Activated naive CD4-positive, alpha-beta T cell treated with anti-CD3 and anti-CD28 coated beads, Interleukin-2, amount 50 U/mL, for 24 hours (primary cell): ENCODE measurements around the gene SOHLH2.

Source experiments
- H3K27ac Mint-ChIP-seq: one replicate; pipeline ENCODE4 v1.8.0; 2021; ENCODE audit warnings: mild to moderate bottlenecking, mixed read lengths
- H3K27me3 Mint-ChIP-seq: one replicate; pipeline ENCODE4 v1.8.0; 2021; ENCODE audit warnings: mixed read lengths
- H3K36me3 Mint-ChIP-seq: one replicate; pipeline ENCODE4 v1.8.0; 2021; ENCODE audit warnings: mixed read lengths
- H3K4me1 Mint-ChIP-seq: one replicate; pipeline ENCODE4 v1.8.0; 2021; ENCODE audit warnings: mixed read lengths
- H3K4me3 Mint-ChIP-seq: one replicate; pipeline ENCODE4 v1.8.0; 2021; ENCODE audit warnings: mild to moderate bottlenecking, mixed read lengths
- H3K9me3 Mint-ChIP-seq: one replicate; pipeline ENCODE4 v1.8.0; 2021; ENCODE audit warnings: mixed read lengths

Gene SOHLH2

GRCh38 chr13:36157480-36157879, 56.9 kb downstream of the SOHLH2 start:
- Mint-ChIP-seq H3K9me3 (peaks cover 12% of the 10 kb centered on the region), H3K4me1 (no peaks in the 10 kb centered on the region), H3K27me3 (peaks cover 12% of the 10 kb centered on the region), H3K27ac (no peak overlapping the region), H3K4me3 (no peak overlapping the region), H3K36me3 (peaks cover 4% of the 10 kb centered on the region)

GRCh38 chr13:36154567-36155291, 59.6 kb downstream of the SOHLH2 start:
- Mint-ChIP-seq H3K27ac (no peak overlapping the region), H3K36me3 (peaks cover 4% of the 10 kb centered on the region), H3K4me3 (no peak overlapping the region), H3K27me3 (peaks cover 12% of the 10 kb centered on the region), H3K9me3 (peaks cover 10% of the 10 kb centered on the region), H3K4me1 (no peaks in the 10 kb centered on the region)

DNA sequence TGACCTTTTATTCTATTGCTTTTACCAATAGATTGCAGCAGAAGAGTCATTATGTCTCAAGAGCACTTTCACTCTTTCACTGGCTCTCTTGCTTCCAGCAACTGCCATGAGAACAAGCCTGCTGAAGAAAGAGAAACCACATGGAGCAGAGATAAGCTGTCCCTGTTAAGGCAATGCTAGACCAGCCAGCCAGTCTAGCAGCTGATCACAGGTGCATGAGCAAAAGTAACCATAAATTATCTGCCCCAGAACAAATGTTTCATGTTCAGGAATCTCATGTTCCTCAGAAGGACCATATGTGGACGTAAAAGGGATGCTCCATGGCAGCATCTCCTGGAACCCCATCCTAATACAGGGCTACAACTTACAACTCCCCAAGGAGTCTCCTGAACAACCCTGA, 62.8 kb downstream of the SOHLH2 start:
- Mint-ChIP-seq H3K4me3 (no peak overlapping the region), H3K9me3 (peaks cover 17% of the 10 kb centered on the region), H3K27me3 (peaks cover 12% of the 10 kb centered on the region), H3K36me3 (peaks cover 4% of the 10 kb centered on the region), H3K27ac (no peak overlapping the region), H3K4me1 (no peaks in the 10 kb centered on the region)

DNA sequence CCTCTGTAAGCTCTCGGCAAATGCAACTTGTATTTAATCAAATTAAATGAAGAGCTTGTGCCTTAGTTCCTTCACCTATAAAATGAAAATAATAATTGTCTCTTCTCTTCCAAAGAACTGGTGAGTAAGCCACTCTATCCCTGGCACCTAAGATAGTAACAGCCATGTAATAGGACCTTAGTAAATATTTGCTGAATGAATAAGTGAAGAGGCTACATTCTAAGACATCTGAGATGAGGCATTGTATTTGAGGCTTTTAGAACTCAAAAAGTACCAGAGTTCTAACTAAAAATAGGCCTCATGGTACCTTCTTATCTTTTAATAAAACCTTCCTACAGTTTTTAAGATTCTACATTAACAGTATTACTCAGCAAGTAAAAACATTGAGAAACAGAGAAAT, 65.9 kb downstream of the SOHLH2 start:
- Mint-ChIP-seq H3K9me3 (peaks cover 14% of the 10 kb centered on the region), H3K27ac (no peak overlapping the region), H3K4me3 (no peak overlapping the region), H3K36me3 (no peaks in the 10 kb centered on the region), H3K27me3 (peaks cover 3% of the 10 kb centered on the region), H3K4me1 (no peaks in the 10 kb centered on the region)

GRCh38 chr13:36147330-36147729, 67.0 kb downstream of the SOHLH2 start:
- no peak overlapping the region for H3K27ac Mint-ChIP-seq
- H3K4me1 Mint-ChIP-seq: no peaks in the 10 kb centered on the region
- no peaks in the 10 kb centered on the region for H3K36me3 Mint-ChIP-seq
- H3K9me3 Mint-ChIP-seq: peaks cover 14% of the 10 kb centered on the region
- H3K4me3 Mint-ChIP-seq: no peak overlapping the region
- no peaks in the 10 kb centered on the region for H3K27me3 Mint-ChIP-seq

DNA sequence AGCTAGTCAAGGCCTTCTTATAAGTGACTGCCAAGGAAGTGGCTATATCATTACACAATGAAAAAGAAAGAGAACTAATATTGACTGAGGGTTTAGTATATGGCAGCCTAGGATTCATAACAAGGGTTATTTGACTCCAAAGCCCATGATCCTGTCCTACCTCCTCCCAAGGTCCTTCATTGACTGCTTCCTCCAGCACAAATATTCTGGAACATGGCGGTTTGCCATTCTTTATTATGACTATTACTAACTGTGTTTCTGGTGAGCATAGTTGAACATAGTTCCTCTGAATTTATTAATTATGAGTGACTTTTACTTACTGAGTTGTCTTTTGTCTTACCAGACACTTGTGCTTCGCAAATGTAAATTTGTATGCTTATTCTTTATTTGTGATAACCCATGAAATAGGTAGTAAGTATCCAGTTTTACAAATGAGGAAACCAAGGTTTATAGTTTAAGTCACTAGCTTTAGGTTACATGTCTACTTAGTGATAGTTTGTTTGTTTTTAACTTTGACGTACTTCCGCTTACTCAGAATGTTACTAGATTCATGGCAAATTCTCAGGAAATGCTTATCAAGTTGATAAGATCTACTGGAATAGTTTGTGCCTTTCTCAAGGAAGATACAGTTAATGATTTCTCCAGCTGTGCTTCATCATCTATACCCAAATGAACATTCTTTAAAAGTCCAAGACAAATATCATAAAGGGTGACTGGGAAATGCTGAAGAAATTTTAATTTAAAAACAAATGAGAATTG, 67.7 kb downstream of the SOHLH2 start:
- no peaks in the 10 kb centered on the region for H3K36me3 Mint-ChIP-seq
- no peak overlapping the region for H3K27ac Mint-ChIP-seq
- no peaks in the 10 kb centered on the region for H3K27me3 Mint-ChIP-seq
- no peaks in the 10 kb centered on the region for H3K4me1 Mint-ChIP-seq
- no peak overlapping the region for H3K4me3 Mint-ChIP-seq
- peaks cover 14% of the 10 kb centered on the region for H3K9me3 Mint-ChIP-seq

DNA sequence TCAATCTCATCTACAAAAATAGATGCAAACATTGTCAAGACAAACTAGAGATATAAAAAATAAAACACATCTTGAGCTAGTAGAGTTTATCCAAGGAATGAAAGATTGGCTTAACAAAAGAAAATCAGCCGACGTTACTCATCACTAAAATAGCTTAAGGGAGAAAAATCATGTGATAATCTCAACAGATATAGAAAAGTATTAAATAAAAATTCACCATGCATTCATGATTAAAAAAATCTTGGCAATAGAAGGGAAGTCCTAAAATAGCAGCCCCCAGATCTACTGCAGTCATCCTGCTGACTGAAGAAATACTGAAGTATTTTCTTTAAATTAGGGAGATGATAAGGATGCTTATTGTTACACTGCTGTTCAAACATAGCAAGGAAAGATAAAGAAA, 70.6 kb downstream of the SOHLH2 start:
- H3K27me3 Mint-ChIP-seq: peaks cover 2% of the 10 kb centered on the region
- H3K4me1 Mint-ChIP-seq: no peaks in the 10 kb centered on the region
- peaks cover 9% of the 10 kb centered on the region for H3K9me3 Mint-ChIP-seq
- H3K27ac Mint-ChIP-seq: no peak overlapping the region
- no peaks in the 10 kb centered on the region for H3K36me3 Mint-ChIP-seq
- no peak overlapping the region for H3K4me3 Mint-ChIP-seq

DNA sequence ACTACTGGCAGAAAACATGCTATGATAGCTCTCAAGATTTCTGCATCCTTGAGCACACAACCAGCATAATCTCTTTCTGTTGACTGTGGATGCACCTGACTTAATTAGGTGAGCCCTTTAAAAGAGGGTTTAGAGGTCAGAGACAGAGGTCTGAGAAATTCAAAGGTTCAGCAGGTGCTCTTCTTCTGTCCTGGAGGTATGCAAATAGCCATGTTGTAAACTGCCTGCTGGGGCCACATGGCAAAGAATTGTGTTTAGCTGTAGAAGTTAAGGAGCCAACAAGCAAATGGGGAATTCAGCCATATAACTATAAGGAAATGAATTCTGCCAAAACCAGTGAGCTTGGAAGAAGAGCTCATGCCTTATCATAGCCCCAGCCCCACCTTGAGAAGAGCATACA, 71.6 kb downstream of the SOHLH2 start:
- Mint-ChIP-seq H3K4me1 (no peaks in the 10 kb centered on the region), H3K36me3 (no peaks in the 10 kb centered on the region), H3K4me3 (no peak overlapping the region), H3K27me3 (peaks cover 4% of the 10 kb centered on the region), H3K27ac (no peak overlapping the region), H3K9me3 (peaks cover 4% of the 10 kb centered on the region)

GRCh38 chr13:36135876-36136275, 78.5 kb downstream of the SOHLH2 start:
- Mint-ChIP-seq H3K9me3 (peaks cover 5% of the 10 kb centered on the region), H3K36me3 (no peaks in the 10 kb centered on the region), H3K27ac (no peak overlapping the region), H3K27me3 (peaks cover 20% of the 10 kb centered on the region), H3K4me1 (no peaks in the 10 kb centered on the region), H3K4me3 (no peak overlapping the region)

DNA sequence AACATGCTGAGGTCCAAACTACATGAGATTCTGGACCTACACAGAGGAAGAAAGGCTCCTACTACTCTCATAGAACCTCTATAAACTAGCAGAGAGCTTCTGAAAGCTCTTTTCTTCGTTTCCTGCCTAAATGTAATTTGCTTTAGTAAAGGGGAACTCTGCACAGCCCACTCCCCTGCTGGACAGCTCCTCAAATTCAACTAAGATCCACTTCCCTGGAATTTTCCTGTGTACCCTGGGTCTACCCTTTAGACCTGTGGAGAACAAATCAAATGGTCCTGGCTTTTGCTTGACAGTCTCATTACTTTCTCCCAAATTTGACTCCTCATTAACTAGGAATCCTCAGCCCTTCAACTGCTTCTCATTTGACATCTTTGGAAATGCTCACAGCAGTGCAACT, 79.7 kb downstream of the SOHLH2 start:
- H3K36me3 Mint-ChIP-seq: no peaks in the 10 kb centered on the region
- H3K9me3 Mint-ChIP-seq: peaks cover 5% of the 10 kb centered on the region
- H3K27ac Mint-ChIP-seq: no peak overlapping the region
- H3K4me3 Mint-ChIP-seq: no peak overlapping the region
- H3K27me3 Mint-ChIP-seq: peaks cover 23% of the 10 kb centered on the region
- H3K4me1 Mint-ChIP-seq: no peaks in the 10 kb centered on the region

DNA sequence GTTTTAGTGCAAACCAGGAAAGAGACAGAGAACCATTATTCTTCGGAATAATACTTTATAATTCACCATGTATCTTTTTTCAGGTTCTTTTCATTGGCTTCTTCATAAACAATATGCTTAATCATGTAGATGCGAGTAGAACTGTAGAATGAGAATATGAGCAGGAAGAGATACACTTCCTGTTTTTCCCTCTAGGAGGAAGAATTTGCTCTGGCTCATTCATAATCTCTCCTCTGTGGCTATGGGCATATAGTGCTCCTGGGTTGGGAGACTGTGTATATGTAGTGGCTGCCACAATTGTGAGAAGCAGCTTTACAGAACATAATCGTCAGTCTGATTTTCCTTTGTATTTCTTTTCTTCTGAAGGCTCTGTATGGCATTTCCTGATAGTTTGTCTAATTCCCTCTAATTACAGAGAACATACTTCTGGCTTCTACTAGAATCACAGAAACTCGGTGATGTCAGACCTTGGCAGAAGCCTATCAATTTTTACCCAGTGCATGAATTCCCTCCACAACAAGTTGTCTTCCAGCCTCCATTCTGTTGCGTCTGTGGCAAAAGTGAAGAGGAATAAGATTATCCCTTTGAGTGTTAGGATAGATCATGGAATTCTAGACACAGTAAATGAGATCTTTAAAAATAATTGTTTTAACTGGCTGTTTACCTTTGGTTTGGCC, 80.3 kb downstream of the SOHLH2 start:
- Mint-ChIP-seq H3K9me3 (peaks cover 5% of the 10 kb centered on the region), H3K4me3 (no peak overlapping the region), H3K36me3 (no peaks in the 10 kb centered on the region), H3K27ac (no peak overlapping the region), H3K27me3 (peaks cover 23% of the 10 kb centered on the region), H3K4me1 (no peaks in the 10 kb centered on the region)

DNA sequence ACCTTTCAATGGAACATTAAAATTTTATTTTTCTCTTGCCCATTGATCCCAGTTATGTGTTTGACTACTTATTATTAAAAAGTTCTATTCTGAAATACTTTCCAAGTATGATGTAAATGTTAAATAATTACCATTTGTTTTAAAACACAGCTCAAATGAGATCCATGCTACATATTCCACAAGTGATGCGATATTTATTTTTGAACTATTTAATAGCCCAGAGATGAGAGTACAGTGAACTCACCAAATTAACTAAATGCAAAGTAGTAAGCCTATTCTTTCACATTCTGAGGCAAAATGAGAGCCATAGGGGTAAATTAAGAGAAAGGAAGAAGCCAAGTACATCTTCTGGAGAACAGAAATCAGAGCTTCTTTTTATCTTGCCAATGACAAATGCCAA, 82.0 kb downstream of the SOHLH2 start:
- Mint-ChIP-seq H3K36me3 (no peaks in the 10 kb centered on the region), H3K4me1 (no peaks in the 10 kb centered on the region), H3K27me3 (peaks cover 25% of the 10 kb centered on the region), H3K4me3 (no peak overlapping the region), H3K27ac (no peak overlapping the region), H3K9me3 (peaks cover 5% of the 10 kb centered on the region)

DNA sequence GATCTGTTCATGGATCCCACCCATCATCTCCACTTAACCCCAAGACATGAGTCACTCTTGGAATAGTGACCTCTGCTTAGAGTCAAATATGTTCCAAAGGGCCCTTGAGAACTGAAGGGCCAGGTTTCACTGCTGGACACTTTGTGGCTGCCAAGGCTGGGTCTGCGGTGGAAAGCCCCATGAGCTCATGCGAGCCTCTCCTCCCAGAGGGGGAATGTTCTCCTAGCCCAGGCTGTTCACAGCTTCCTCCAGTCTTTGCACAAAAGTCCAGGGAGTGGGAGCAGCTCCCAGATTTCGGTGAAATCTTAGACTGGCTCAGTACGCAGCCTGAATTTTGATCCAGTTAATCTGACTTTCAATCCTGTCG, 82.4 kb downstream of the SOHLH2 start:
- H3K9me3 Mint-ChIP-seq: peaks cover 5% of the 10 kb centered on the region
- H3K27me3 Mint-ChIP-seq: peaks cover 25% of the 10 kb centered on the region
- no peaks in the 10 kb centered on the region for H3K36me3 Mint-ChIP-seq
- no peak overlapping the region for H3K27ac Mint-ChIP-seq
- no peak overlapping the region for H3K4me3 Mint-ChIP-seq
- no peaks in the 10 kb centered on the region for H3K4me1 Mint-ChIP-seq

DNA sequence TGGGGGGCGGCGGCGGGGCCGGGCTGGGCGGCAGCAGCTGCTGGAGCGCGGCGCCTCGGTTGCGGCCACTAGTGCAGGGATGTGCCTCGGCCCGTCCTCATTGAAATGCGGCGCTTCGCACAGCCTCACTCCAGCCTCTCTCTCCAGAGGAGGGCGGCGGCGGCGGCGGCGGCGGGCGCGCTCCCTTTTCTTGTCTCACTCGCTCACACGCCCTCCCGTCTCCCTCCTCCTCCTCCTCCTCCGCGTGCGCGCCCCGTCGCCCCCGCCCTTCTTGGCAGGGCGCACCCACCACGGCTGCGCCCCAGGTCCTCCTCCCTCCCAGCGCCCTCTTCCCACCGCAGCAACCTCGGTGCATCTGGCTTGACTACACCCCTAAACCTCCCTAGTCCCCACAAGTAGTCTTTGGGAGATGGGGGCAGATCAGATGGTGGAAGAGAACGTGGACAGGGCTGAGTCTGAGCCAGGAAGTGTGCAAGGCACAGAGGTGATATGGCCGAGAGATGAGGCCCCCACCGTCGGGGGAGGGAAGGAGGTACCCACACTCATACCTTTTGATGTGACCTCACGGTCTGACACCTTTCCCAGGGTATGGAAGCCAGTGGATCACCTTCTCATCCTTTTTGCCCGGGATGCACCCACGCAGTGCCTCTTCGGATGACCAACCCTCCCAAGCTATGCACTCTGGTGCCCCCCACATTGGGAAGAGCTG, 83.0 kb downstream of the SOHLH2 start, which contains the start of gene DCLK1:
Gene DCLK1 (minus strand): TSS at position 161 of the 709 bp plus-strand sequence.
- Mint-ChIP-seq H3K27ac (no peak within 1 kb of the TSS), H3K36me3 (no peaks in the 10 kb centered on the region), H3K9me3 (peaks cover 5% of the 10 kb centered on the region), H3K4me3 (no peak within 1 kb of the TSS), H3K27me3 (peaks cover 25% of the 10 kb centered on the region), H3K4me1 (no peaks in the 10 kb centered on the region)

GRCh38 chr13:36130552-36131221, 83.7 kb downstream of the SOHLH2 start:
- no peak overlapping the region for H3K4me3 Mint-ChIP-seq
- peaks cover 5% of the 10 kb centered on the region for H3K9me3 Mint-ChIP-seq
- peaks cover 23% of the 10 kb centered on the region for H3K27me3 Mint-ChIP-seq
- no peaks in the 10 kb centered on the region for H3K36me3 Mint-ChIP-seq
- no peaks in the 10 kb centered on the region for H3K4me1 Mint-ChIP-seq
- H3K27ac Mint-ChIP-seq: no peak overlapping the region
